GM12878 (cell line): ENCODE measurements around the gene CHAT. TPM values are rescaled to one million over a fixed set of nuclear protein-coding genes. Genes with fewer than 3 reads are reported as not detected.

Experiments
- ATAC-seq: fragments of 200-7000 bp; cut with Tn5 transposase; 3 replicates; pipeline ENCODE4 v1.9.1; 2020; ENCODE audit warnings: mild to moderate bottlenecking, moderate library complexity
- BruUV-seq: library from RNA; stranded (reverse); fragments of 400-500 nt; replicated peaks from 2 replicates; lab custom pipeline; 2021; lab: Mats Ljungman, UMichigan
- CTCF ChIA-PET: fragments of 300-600 bp; sonication (Branson Sonifier 250); formaldehyde crosslinking; extraction: SDS; loops from one replicate; lab custom pipeline; 2021; ENCODE audit warnings: inconsistent platforms; lab: Yijun Ruan, JAX
- POLR2A ChIA-PET: fragments of 350-600 bp; formaldehyde crosslinking; extraction: SDS; loops from one replicate; lab custom pipeline; 2021; ENCODE audit warnings: inconsistent platforms; lab: Charles Lee
- RAD21 ChIA-PET: fragments of 300-600 bp; sonication (Branson Sonifier 250); formaldehyde crosslinking; loops from one replicate; lab custom pipeline; 2023; ENCODE audit warnings: antibody characterized with exemption; ENCODE audit not compliant: unreplicated experiment; lab: Charles Lee
- SMC1A ChIA-PET: fragments of 300-600 bp; sonication (Branson Sonifier 250); formaldehyde crosslinking; loops from one replicate; lab custom pipeline; 2023; ENCODE audit not compliant: unreplicated experiment, uncharacterized antibody; lab: Charles Lee
- DNase-seq: peaks from one replicate; pipeline ENCODE4 v3.0.0-alpha.2; 2011; ENCODE audit warnings: low read depth, low spot score
- FAIRE-seq: peaks from 3 replicates; lab custom pipeline; 2011; peaks lifted over from hg19 to GRCh38; lab: Jason Lieb, UNC
- H2AFZ ChIP-seq: 2 replicates; pipeline ENCODE4 v1.6.0; 2011; ENCODE audit warnings: low read depth, low read length, control low read depth; ENCODE audit not compliant: control insufficient read depth
- H3K27ac ChIP-seq: 2 replicates; pipeline ENCODE4 v1.5.1; 2011; ENCODE audit warnings: control low read depth; ENCODE audit not compliant: control insufficient read depth, insufficient read depth
- H3K27me3 ChIP-seq, 2 experiments: replicated peaks in 1 of 2; 2 replicates each; pipeline versions ENCODE4 v1.6.0 to v1.6.1; 2011; ENCODE audit warnings: low read length in 1 of 2; ENCODE audit not compliant: control insufficient read depth in 2 of 2, insufficient read depth in 2 of 2
- H3K36me3 ChIP-seq, 2 experiments: 2 replicates each; pipeline ENCODE4 v1.5.1; 2011; ENCODE audit warnings: low read length in 1 of 2; ENCODE audit not compliant: control insufficient read depth in 2 of 2, insufficient read depth in 2 of 2
- H3K4me1 ChIP-seq: 2 replicates; pipeline ENCODE4 v1.6.1; 2011; ENCODE audit warnings: mild to moderate bottlenecking, low read length, moderate library complexity, mixed read lengths; ENCODE audit not compliant: control insufficient read depth, insufficient read depth
- H3K4me2 ChIP-seq: 2 replicates; pipeline ENCODE4 v1.6.0; 2011; ENCODE audit warnings: control low read depth; ENCODE audit not compliant: control insufficient read depth, insufficient read depth
- H3K4me3 ChIP-seq: fragments of 200-600 bp; sonication (generic); 2 replicates; pipeline ENCODE4 v1.5.1; 2016
- H3K79me2 ChIP-seq: 2 replicates; pipeline ENCODE4 v1.6.0; 2011; ENCODE audit warnings: low read length; ENCODE audit not compliant: control insufficient read depth, insufficient read depth
- H3K9ac ChIP-seq: 2 replicates; pipeline ENCODE4 v1.8.0; 2011; ENCODE audit warnings: low read length, control low read depth, mixed read lengths; ENCODE audit not compliant: control insufficient read depth, insufficient read depth
- H3K9me3 ChIP-seq: replicated peaks from 3 replicates; pipeline ENCODE4 v1.5.1; 2011; ENCODE audit warnings: mild to moderate bottlenecking, low read length; ENCODE audit not compliant: control insufficient read depth, insufficient read depth
- H4K20me1 ChIP-seq: 2 replicates; pipeline ENCODE4 v1.6.0; 2011; ENCODE audit not compliant: control insufficient read depth, insufficient read depth
- IRF3 ChIP-seq: fragments of 450-650 bp; IDR thresholded peaks from 2 replicates; pipeline ENCODE4 v1.6.1; 2014; ENCODE audit warnings: mild to moderate bottlenecking
- MXI1 ChIP-seq: fragments of 150-350 bp; IDR thresholded peaks from 2 replicates; pipeline ENCODE4 v1.6.1; 2011; ENCODE audit warnings: low read depth, mild to moderate bottlenecking, inconsistent platforms, low read length, improper control_type of control experiment
- NFYA ChIP-seq: IDR thresholded peaks from 2 replicates; pipeline ENCODE4 v1.6.1; 2011; ENCODE audit warnings: low read depth, mild to moderate bottlenecking, low read length, improper control_type of control experiment, borderline replicate concordance
- SMC3 ChIP-seq: IDR thresholded peaks from 2 replicates; pipeline ENCODE4 v1.6.1; 2011; ENCODE audit warnings: low read length, improper control_type of control experiment, borderline replicate concordance
- ZBED1 ChIP-seq: IDR thresholded peaks from 2 replicates; pipeline ENCODE4 v1.6.1; 2016; ENCODE audit warnings: borderline replicate concordance
- ZBTB11 ChIP-seq: fragments of 450-650 bp; formaldehyde crosslinking; IDR thresholded peaks from 2 replicates; pipeline ENCODE4 v1.5.0; 2022; ENCODE audit warnings: mild to moderate bottlenecking, missing genetic modification characterization
- ZNF217 ChIP-seq: fragments of 450-650 bp; IDR thresholded peaks from 2 replicates; pipeline ENCODE4 v1.6.1; 2017; ENCODE audit warnings: antibody characterized with exemption, mild to moderate bottlenecking
- ZSCAN29 ChIP-seq: fragments of 450-650 bp; IDR thresholded peaks from 2 replicates; pipeline ENCODE4 v1.6.1; 2017; ENCODE audit warnings: mild to moderate bottlenecking, moderate library complexity
- WGBS: methylation state at CpG from one replicate; pipeline ENCODE4 v1.1.6; 2016; ENCODE audit warnings: low lambda C conversion rate; ENCODE audit not compliant: insufficient replicate concordance, insufficient coverage; ENCODE audit errors: missing lambda C conversion rate; 5-methylcytosine and 5-hydroxymethylcytosine counted together
- in situ Hi-C: fragments of 300-500 bp; cut with MboI; formaldehyde crosslinking; loops from 9 replicates; pipeline ENCODE4 v1.14.3; 2018; ENCODE audit warnings: mixed read lengths
- intact Hi-C: fragments of 100-400 bp; cut with micrococcal nuclease; formaldehyde crosslinking; loops from one replicate; pipeline ENCODE4 v1.14.2; 2022; ENCODE audit not compliant: unreplicated experiment
- polyA plus RNA-seq, 11 experiments: library from polyadenylated mRNA; depleted of rRNA in 4 of 11; unstranded in 6 of 11; stranded (reverse) in 5 of 11; fragments of >200 nt; fragmentation: Nextera tagmentation in 4 of 11; fragmentation: Illumina TruSeq in 1 of 11; extraction: Ambion mirVana in 4 of 11; extraction: Trizol in 1 of 11; gene quantifications; 1 replicate in 1 of 11; 2 replicates in 10 of 11; pipeline versions ENCODE4 v1.2.1 to v1.2.3, GENCODE V29; 2011 to 2016; ENCODE audit warnings: inconsistent platforms in 2 of 11, missing spikeins in 2 of 11, low read depth in 1 of 11
- total RNA-seq, 4 experiments: library from RNA; depleted of rRNA in 3 of 4; stranded (reverse); fragments of >200 nt in 3 of 4; fragmentation: Illumina TruSeq in 1 of 4; extraction: Trizol in 1 of 4; gene quantifications; 2 replicates each; pipeline versions ENCODE4 v1.2.1 to v1.2.3, GENCODE V29; 2013 to 2021

Gene CHAT
- total and polyA plus RNA-seq, 10 of the 15 experiments (the other 5 are each of a cell fraction or from before 2014, with no cell fraction given) = not detected

GRCh38 chr10:49656845-49657493 is 43.1 kb downstream of the CHAT start:
- WGBS = 7% methylated on average over 9 of the region's 9 CpGs
- no peak for TF ChIP-seq NFYA
- no peak for TF ChIP-seq IRF3
- no peak for TF ChIP-seq SMC3
- no peak for TF ChIP-seq ZBED1
- TF ChIP-seq MXI1 = no peak
- TF ChIP-seq ZSCAN29 = no peak
- no peak for TF ChIP-seq ZBTB11 (CRISPR knock-in tag)
- TF ChIP-seq ZNF217 = no peak
- CTCF ChIA-PET = no interaction called here
- FAIRE-seq (no peak), DNase-seq (no peak), ATAC-seq (no peak)
- intact Hi-C loops (no loop called here), in situ Hi-C loops (no loop called here)
- no peaks in the 10 kb centered on the region; the same call in 2 of the 3 replicates for H3K9me3 ChIP-seq
- no peak overlapping the region for H3K9ac ChIP-seq
- H3K36me3 ChIP-seq = no peaks in the 10 kb centered on the region
- H3K4me2 ChIP-seq = no peak overlapping the region
- BruUV-seq = no TSS peak
- no peak overlapping the region for H2AFZ ChIP-seq
- H3K27me3 ChIP-seq = no peaks in the 10 kb centered on the region
- SMC1A ChIA-PET = no interaction called here
- no peak overlapping the region for H3K27ac ChIP-seq
- H3K4me1 ChIP-seq = no peaks in the 10 kb centered on the region
- RAD21 ChIA-PET = no interaction called here
- H4K20me1 ChIP-seq = no peaks in the 10 kb centered on the region
- H3K79me2 ChIP-seq = no peaks in the 10 kb centered on the region
- POLR2A ChIA-PET = no interaction called here
- H3K4me3 ChIP-seq = no peak overlapping the region
